HUES64 (cell line): ENCODE data around the gene LHFPL3.
"Not testable (repeated sequence)": the region's sequence is repeated elsewhere in the genome, so short reads cannot be mapped to it uniquely, and the experiment has no call there.

Source experiments
- H3K27ac ChIP-seq: 2 replicates; pipeline ENCODE4 v1.7.0; 2013; ENCODE audit warnings: low read depth, low read length, inconsistent platforms
- H3K27me3 ChIP-seq: 2 replicates; pipeline ENCODE4 v1.6.1; 2013; ENCODE audit warnings: mild to moderate bottlenecking, low read length; ENCODE audit not compliant: insufficient read depth
- H3K36me3 ChIP-seq: 2 replicates; pipeline ENCODE4 v1.6.1; 2013; ENCODE audit warnings: mild to moderate bottlenecking, low read length; ENCODE audit not compliant: insufficient read depth
- H3K4me1 ChIP-seq: 2 replicates; pipeline ENCODE4 v1.6.1; 2013; ENCODE audit warnings: mild to moderate bottlenecking, low read length, moderate library complexity; ENCODE audit not compliant: insufficient read depth
- H3K4me3 ChIP-seq: 2 replicates; pipeline ENCODE4 v1.5.1; 2013; ENCODE audit warnings: mild to moderate bottlenecking, low read length, moderate library complexity
- H3K9ac ChIP-seq: 2 replicates; pipeline ENCODE4 v1.6.1; 2013; ENCODE audit warnings: mild to moderate bottlenecking, low read depth, low read length
- H3K9me3 ChIP-seq: 2 replicates; pipeline ENCODE4 v1.6.1; 2013; ENCODE audit warnings: low read depth, low read length; ENCODE audit not compliant: insufficient read depth
- WGBS: fragments of 150-250, 120-280 bp; methylation state at CpG from one replicate; pipeline ENCODE4 v1.1.7; 2013; ENCODE audit warnings: missing lambda C conversion rate; 5-methylcytosine and 5-hydroxymethylcytosine counted together

The LHFPL3 gene

GRCh38 chr7:104922182-104923009, 594.0 kb downstream of the LHFPL3 start:
- peaks cover 3% of the 10 kb centered on the region; the same call in 1 of the 2 replicates for H3K4me1 ChIP-seq
- no peak overlapping the region for H3K4me3 ChIP-seq
- no peak overlapping the region for H3K9ac ChIP-seq
- no peaks in the 10 kb centered on the region for H3K9me3 ChIP-seq
- no peaks in the 10 kb centered on the region for H3K36me3 ChIP-seq
- H3K27ac ChIP-seq = no peak overlapping the region
- WGBS = 73% methylated on average over 4 of the region's 5 CpGs
- H3K27me3 ChIP-seq = no peaks in the 10 kb centered on the region

- Histone ChIP-seq H3K27ac (no peak overlapping the region), H3K4me1 (peaks cover 4% of the 10 kb centered on the region; the same call in 1 of the 2 replicates), H3K9me3 (no peaks in the 10 kb centered on the region), H3K27me3 (no peaks in the 10 kb centered on the region), H3K9ac (no peak overlapping the region), H3K36me3 (no peaks in the 10 kb centered on the region), H3K4me3 (no peak overlapping the region)
- WGBS = 16% methylated on average over 3 of the region's 4 CpGs
These were observed 594.6 kb downstream of the LHFPL3 start for GRCh38 chr7:104923010-104923421.

- not testable (repeated sequence) for H3K4me1 ChIP-seq, H3K9ac ChIP-seq, H3K4me3 ChIP-seq, H3K27ac ChIP-seq, H3K27me3 ChIP-seq, H3K36me3 ChIP-seq, H3K9me3 ChIP-seq
- 93% methylated on average over 5 of the region's 5 CpGs for WGBS
These were observed 597.8 kb downstream of the LHFPL3 start for GRCh38 chr7:104926189-104926588.

GRCh38 chr7:104926601-104927041, 598.2 kb downstream of the LHFPL3 start:
- no peaks in the 10 kb centered on the region for H3K36me3 ChIP-seq
- H3K4me1 ChIP-seq = peaks cover 10% of the 10 kb centered on the region; the same call in 1 of the 2 replicates
- no peaks in the 10 kb centered on the region for H3K27me3 ChIP-seq
- H3K9me3 ChIP-seq = no peaks in the 10 kb centered on the region
- H3K9ac ChIP-seq = no peak overlapping the region
- H3K27ac ChIP-seq = no peak overlapping the region
- 84% methylated on average over 4 of the region's 5 CpGs for WGBS
- no peak overlapping the region for H3K4me3 ChIP-seq

- no peak overlapping the region for H3K27ac ChIP-seq
- 38% methylated on average over 6 of the region's 7 CpGs for WGBS
These were observed 598.7 kb downstream of the LHFPL3 start for GRCh38 chr7:104927055-104927454.

GRCh38 chr7:104928721-104929400, 600.5 kb downstream of the LHFPL3 start:
- no peak overlapping the region for H3K27ac ChIP-seq
- no peaks in the 10 kb centered on the region for H3K9me3 ChIP-seq
- peaks cover 10% of the 10 kb centered on the region; the same call in 1 of the 2 replicates for H3K4me1 ChIP-seq
- H3K9ac ChIP-seq = no peak overlapping the region
- WGBS = 93% methylated on average over 6 of the region's 6 CpGs
- H3K36me3 ChIP-seq = no peaks in the 10 kb centered on the region
- H3K27me3 ChIP-seq = no peaks in the 10 kb centered on the region
- H3K4me3 ChIP-seq = no peak overlapping the region

More at GRCh38 chr7:104927055-104927454, 598.7 kb downstream of the LHFPL3 start:
- H3K9me3 ChIP-seq = no peaks in the 10 kb centered on the region
- H3K27me3 ChIP-seq = no peaks in the 10 kb centered on the region
- no peak overlapping the region for H3K4me3 ChIP-seq
- H3K36me3 ChIP-seq = no peaks in the 10 kb centered on the region
- no peak overlapping the region for H3K9ac ChIP-seq
- H3K4me1 ChIP-seq = peaks cover 10% of the 10 kb centered on the region; the same call in 1 of the 2 replicates

- Histone ChIP-seq H3K27ac (no peak overlapping the region), H3K9ac (no peak overlapping the region)
- 90% methylated on average over 1 of the region's 1 CpG for WGBS
These were observed 601.5 kb downstream of the LHFPL3 start for GRCh38 chr7:104929921-104930320.

GRCh38 chr7:104931181-104931781, 602.9 kb downstream of the LHFPL3 start:
- H3K27me3 ChIP-seq = no peaks in the 10 kb centered on the region
- H3K4me3 ChIP-seq = no peak overlapping the region
- WGBS = 27% methylated on average over 4 of the region's 5 CpGs
- H3K27ac ChIP-seq = peak overlapping the region; percentile 63; the same call in 1 of the 2 replicates
- no peaks in the 10 kb centered on the region for H3K36me3 ChIP-seq
- no peak overlapping the region for H3K9ac ChIP-seq
- H3K4me1 ChIP-seq = peaks cover 10% of the 10 kb centered on the region; the same call in 1 of the 2 replicates
- H3K9me3 ChIP-seq = no peaks in the 10 kb centered on the region

More at GRCh38 chr7:104929921-104930320, 601.5 kb downstream of the LHFPL3 start:
- Histone ChIP-seq H3K4me1 (peaks cover 10% of the 10 kb centered on the region; the same call in 1 of the 2 replicates), H3K36me3 (no peaks in the 10 kb centered on the region), H3K9me3 (no peaks in the 10 kb centered on the region), H3K4me3 (no peak overlapping the region), H3K27me3 (no peaks in the 10 kb centered on the region)

GRCh38 chr7:104933022-104933421, 604.6 kb downstream of the LHFPL3 start:
- H3K9ac ChIP-seq = no peak overlapping the region
- H3K4me3 ChIP-seq = no peak overlapping the region
- no peak overlapping the region for H3K27ac ChIP-seq
- no peaks in the 10 kb centered on the region for H3K9me3 ChIP-seq
- WGBS = 92% methylated on average over 9 of the region's 9 CpGs
- H3K27me3 ChIP-seq = no peaks in the 10 kb centered on the region
- H3K4me1 ChIP-seq = peaks cover 6% of the 10 kb centered on the region; the same call in 1 of the 2 replicates
- no peaks in the 10 kb centered on the region for H3K36me3 ChIP-seq

- WGBS = 53% methylated on average over 6 of the region's 6 CpGs
- Histone ChIP-seq H3K9ac (no peak overlapping the region), H3K27ac (no peak overlapping the region), H3K9me3 (no peaks in the 10 kb centered on the region), H3K27me3 (no peaks in the 10 kb centered on the region), H3K4me1 (peaks cover 6% of the 10 kb centered on the region; the same call in 1 of the 2 replicates), H3K4me3 (no peak overlapping the region), H3K36me3 (no peaks in the 10 kb centered on the region)
These were observed 605.2 kb downstream of the LHFPL3 start for GRCh38 chr7:104933521-104933988.

- H3K9me3 ChIP-seq = no peaks in the 10 kb centered on the region
- peaks cover 6% of the 10 kb centered on the region; the same call in 1 of the 2 replicates for H3K4me1 ChIP-seq
- no peak overlapping the region for H3K4me3 ChIP-seq
- no peaks in the 10 kb centered on the region for H3K36me3 ChIP-seq
- H3K27me3 ChIP-seq = no peaks in the 10 kb centered on the region
- 93% methylated on average over 7 of the region's 7 CpGs for WGBS
- H3K27ac ChIP-seq = no peak overlapping the region
- H3K9ac ChIP-seq = no peak overlapping the region
These were observed 606.3 kb downstream of the LHFPL3 start for GRCh38 chr7:104934665-104935064.
